Measurements from ENCODE around the gene ACTL7A.

- TF ChIP-seq EZH2 (IDR thresholded peaks at IDR 0.05; ENCODE audit: low read depth, unreplicated experiment) (no peak), REST (IDR thresholded peaks at IDR 0.05; ENCODE audit: unreplicated experiment) (no peak), POLR2AphosphoS5 (IDR thresholded peaks at IDR 0.05; ENCODE audit: low read depth) (no peak), CTCF (conservative IDR thresholded peaks at IDR 0.05; ENCODE audit: low read depth in 2 of 2) (no peak), STAT1 (IDR thresholded peaks at IDR 0.05; ENCODE audit: unreplicated experiment) (no peak), ZNF331 (CRISPR knock-in tag; IDR thresholded peaks at IDR 0.05; ENCODE audit: low read depth) (no peak), ZNF462 (CRISPR knock-in tag; IDR thresholded peaks at IDR 0.05) (no peak), JUNB (IDR thresholded peaks at IDR 0.05; ENCODE audit: unreplicated experiment) (no peak)
Observed at GRCh38 chr9:108855888-108856287, 6.2 kb upstream of the ACTL7A start, which contains the start of gene ACTL7B.
